ENCODE results near the gene EFHD2.

DNA sequence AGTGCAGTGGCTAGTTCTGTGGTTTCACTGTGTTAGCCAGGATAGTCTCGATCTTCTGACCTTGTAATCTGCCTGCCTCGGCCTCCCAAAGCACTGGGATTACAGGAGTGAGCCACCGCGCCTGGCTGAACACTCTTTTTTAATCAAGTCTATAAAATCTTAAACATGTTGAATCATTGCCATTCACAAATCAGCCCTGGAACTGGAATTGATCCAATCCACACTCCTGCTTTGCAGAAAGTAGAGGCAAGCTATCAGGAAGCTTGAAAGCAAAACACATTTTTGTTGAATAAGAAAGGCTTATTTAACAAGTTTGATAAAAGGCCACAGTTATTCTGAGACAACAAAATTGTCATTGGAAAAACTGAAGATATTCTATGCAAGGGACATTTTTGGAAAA is 18.3 kb upstream of the EFHD2 start:
- TF ChIP-seq, protein P1, sequence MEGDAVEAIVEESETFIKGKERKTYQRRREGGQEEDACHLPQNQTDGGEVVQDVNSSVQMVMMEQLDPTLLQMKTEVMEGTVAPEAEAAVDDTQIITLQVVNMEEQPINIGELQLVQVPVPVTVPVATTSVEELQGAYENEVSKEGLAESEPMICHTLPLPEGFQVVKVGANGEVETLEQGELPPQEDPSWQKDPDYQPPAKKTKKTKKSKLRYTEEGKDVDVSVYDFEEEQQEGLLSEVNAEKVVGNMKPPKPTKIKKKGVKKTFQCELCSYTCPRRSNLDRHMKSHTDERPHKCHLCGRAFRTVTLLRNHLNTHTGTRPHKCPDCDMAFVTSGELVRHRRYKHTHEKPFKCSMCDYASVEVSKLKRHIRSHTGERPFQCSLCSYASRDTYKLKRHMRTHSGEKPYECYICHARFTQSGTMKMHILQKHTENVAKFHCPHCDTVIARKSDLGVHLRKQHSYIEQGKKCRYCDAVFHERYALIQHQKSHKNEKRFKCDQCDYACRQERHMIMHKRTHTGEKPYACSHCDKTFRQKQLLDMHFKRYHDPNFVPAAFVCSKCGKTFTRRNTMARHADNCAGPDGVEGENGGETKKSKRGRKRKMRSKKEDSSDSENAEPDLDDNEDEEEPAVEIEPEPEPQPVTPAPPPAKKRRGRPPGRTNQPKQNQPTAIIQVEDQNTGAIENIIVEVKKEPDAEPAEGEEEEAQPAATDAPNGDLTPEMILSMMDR (IDR thresholded peaks at IDR 0.05), result no peak
- no peak for TF ChIP-seq POLR2A (IDR thresholded peaks at IDR 0.05)
